ENCODE results near the gene WDR13. TPM values are rescaled to one million over a fixed set of nuclear protein-coding genes. Genes with fewer than 3 reads are reported as not detected.

The WDR13 gene
- total RNA-seq, 1 donor from 2014 or later = 116 TPM

- peak; percentile 75 for DNase-seq (ENCODE audit: low read depth in 2 of 2)
These were observed 4.3 kb upstream of the WDR13 start for GRCh38 chrX:48592971-48593370.

GRCh38 chrX:48595929-48596328 lies 1.4 kb upstream of the WDR13 start:
- DNase-seq (ENCODE audit: low read depth in 2 of 2) = peak in 1 of 2 donors; percentile 31

GRCh38 chrX:48598614-48599013 lies 1.3 kb downstream of the WDR13 start:
- DNase-seq (ENCODE audit: low read depth in 2 of 2) = no peak

GRCh38 chrX:48599341-48599740 lies 2.0 kb downstream of the WDR13 start:
- DNase-seq (ENCODE audit: low read depth in 2 of 2) = no peak

- no peak for DNase-seq (ENCODE audit: low read depth in 2 of 2)
These were observed 2.9 kb downstream of the WDR13 start for GRCh38 chrX:48600226-48600625.

- no peak for DNase-seq (ENCODE audit: low read depth in 2 of 2)
These were observed 4.6 kb downstream of the WDR13 start for GRCh38 chrX:48601741-48602394.

GRCh38 chrX:48604701-48605100 lies 7.4 kb downstream of the WDR13 start:
- no peak for DNase-seq (ENCODE audit: low read depth in 2 of 2)

- no peak for DNase-seq (ENCODE audit: low read depth in 2 of 2)
These were observed 8.8 kb downstream of the WDR13 start for GRCh38 chrX:48606091-48606490.

- no peak for DNase-seq (ENCODE audit: low read depth in 2 of 2)
These were observed 14.4 kb downstream of the WDR13 start for GRCh38 chrX:48611703-48612102.

GRCh38 chrX:48613502-48614160 lies 16.3 kb downstream of the WDR13 start:
- DNase-seq (ENCODE audit: low read depth in 2 of 2) = no peak

GRCh38 chrX:48616576-48616975 lies 19.3 kb downstream of the WDR13 start:
- DNase-seq (ENCODE audit: low read depth in 2 of 2) = no peak

- peak; percentile 68 to 82 for DNase-seq (ENCODE audit: low read depth in 2 of 2)
These were observed 20.4 kb downstream of the WDR13 start for GRCh38 chrX:48617542-48618340.

GRCh38 chrX:48626401-48627298 lies 29.4 kb downstream of the WDR13 start:
- no peak for DNase-seq (ENCODE audit: low read depth in 2 of 2)

- peak; percentile 81 to 87 for DNase-seq (ENCODE audit: low read depth in 2 of 2)
These were observed 34.2 kb downstream of the WDR13 start for GRCh38 chrX:48631376-48632090.

GRCh38 chrX:48632207-48632606 lies 34.9 kb downstream of the WDR13 start:
- no peak for DNase-seq (ENCODE audit: low read depth in 2 of 2)

- DNase-seq (ENCODE audit: low read depth in 2 of 2) = no peak
These were observed 39.0 kb downstream of the WDR13 start for GRCh38 chrX:48636301-48636700.

GRCh38 chrX:48636776-48637175 lies 39.5 kb downstream of the WDR13 start:
- no peak for DNase-seq (ENCODE audit: low read depth in 2 of 2)

GRCh38 chrX:48645669-48646068 lies 48.4 kb downstream of the WDR13 start:
- no peak for DNase-seq (ENCODE audit: low read depth in 2 of 2)

GRCh38 chrX:48648336-48648751 lies 51.1 kb downstream of the WDR13 start:
- DNase-seq (ENCODE audit: low read depth in 2 of 2) = peak; percentile 15 to 49

- DNase-seq (ENCODE audit: low read depth in 2 of 2) = no peak
These were observed 51.8 kb downstream of the WDR13 start for GRCh38 chrX:48649102-48649501.
